Retinal pigment epithelial cell (primary cell): ENCODE results near the gene MRPS33.

Experiments used
- DNase-seq: peaks from one replicate; pipeline ENCODE4 v3.0.0-alpha.2; 2010; ENCODE audit warnings: low read depth
- H3K4me3 ChIP-seq: 2 replicates; pipeline ENCODE4 v1.5.1; 2011; ENCODE audit warnings: mild to moderate bottlenecking, low read length, control low read depth, moderate library complexity
- CTCF ChIP-seq: conservative IDR thresholded peaks from 2 replicates; pipeline ENCODE4 v1.5.1; 2011; ENCODE audit warnings: low read depth, low read length, control low read depth, inconsistent platforms

The MRPS33 gene

GRCh38 chr7:141011443-141011842, 3.3 kb downstream of the MRPS33 start:
- DNase-seq, result no peak
- TF ChIP-seq CTCF, result no peak
- no peak overlapping the region for H3K4me3 ChIP-seq

GRCh38 chr7:141003172-141004065, 11.3 kb downstream of the MRPS33 start:
- no peak for DNase-seq

GRCh38 chr7:141001546-141001945, 13.2 kb downstream of the MRPS33 start:
- TF ChIP-seq CTCF, result no peak
- no peak overlapping the region for H3K4me3 ChIP-seq
- DNase-seq, result no peak

More at GRCh38 chr7:141003172-141004065, 11.3 kb downstream of the MRPS33 start:
- TF ChIP-seq CTCF, result no peak
- no peak overlapping the region for H3K4me3 ChIP-seq

- TF ChIP-seq CTCF, result no peak
- DNase-seq, result no peak
- no peak overlapping the region for H3K4me3 ChIP-seq
Measured at GRCh38 chr7:141001122-141001521, 13.6 kb downstream of the MRPS33 start.

- no peak for TF ChIP-seq CTCF
- DNase-seq, result no peak
- H3K4me3 ChIP-seq, result no peak overlapping the region
Measured at GRCh38 chr7:140998715-140999114, 16.0 kb downstream of the MRPS33 start.

GRCh38 chr7:140992422-140992821, 22.3 kb downstream of the MRPS33 start:
- DNase-seq, result no peak
- H3K4me3 ChIP-seq, result no peak overlapping the region
- TF ChIP-seq CTCF, result no peak
